HepG2 (cell line): ENCODE results near the gene BCAS2. TPM values are rescaled to one million over a fixed set of nuclear protein-coding genes. Genes with fewer than 3 reads are reported as not detected.

Experiments
- ETS1 ChIP-seq: sonication (generic); formaldehyde crosslinking; IDR thresholded peaks from 2 replicates; pipeline ENCODE4 v1.4.0; 2020; ENCODE audit warnings: missing genetic modification reagents
- GMEB1 ChIP-seq: sonication (generic); formaldehyde crosslinking; IDR thresholded peaks from 2 replicates; pipeline ENCODE4 v1.5.1; 2020; ENCODE audit warnings: missing genetic modification reagents, mild to moderate bottlenecking, borderline replicate concordance
- HMGXB3 ChIP-seq: sonication (generic); formaldehyde crosslinking; IDR thresholded peaks from 2 replicates; pipeline ENCODE4 v1.4.0; 2020; ENCODE audit warnings: missing genetic modification reagents, borderline replicate concordance
- NKX3-1 ChIP-seq: sonication (generic); formaldehyde crosslinking; IDR thresholded peaks from 2 replicates; pipeline ENCODE4 v1.5.0; 2020; ENCODE audit warnings: missing genetic modification reagents
- ONECUT2 ChIP-seq: sonication (generic); formaldehyde crosslinking; IDR thresholded peaks from 2 replicates; pipeline ENCODE4 v1.4.0; 2020; ENCODE audit warnings: missing genetic modification reagents
- PHF20 ChIP-seq: sonication (generic); formaldehyde crosslinking; IDR thresholded peaks from 2 replicates; pipeline ENCODE4 v1.5.0; 2020; ENCODE audit warnings: mild to moderate bottlenecking, missing genetic modification reagents
- POLR2AphosphoS5 ChIP-seq: IDR thresholded peaks from 2 replicates; pipeline ENCODE4 v1.6.1; 2012; ENCODE audit warnings: low read depth, low read length
- REST ChIP-seq, 2 experiments: IDR thresholded peaks; 2 replicates each; pipeline ENCODE4 v1.6.1; 2011 to 2012; ENCODE audit warnings: low read length in 2 of 2, borderline replicate concordance in 1 of 2, low read depth in 1 of 2, mild to moderate bottlenecking in 1 of 2, moderate library complexity in 1 of 2
- SALL2 ChIP-seq: sonication (generic); formaldehyde crosslinking; IDR thresholded peaks from 2 replicates; pipeline ENCODE4 v1.8.1; 2023; ENCODE audit warnings: mild to moderate bottlenecking, missing genetic modification reagents, inconsistent platforms
- XBP1 ChIP-seq: sonication (generic); formaldehyde crosslinking; IDR thresholded peaks from 2 replicates; pipeline ENCODE4 v1.5.0; 2020; ENCODE audit warnings: missing genetic modification reagents
- ZNF260 ChIP-seq: sonication (generic); formaldehyde crosslinking; IDR thresholded peaks from 2 replicates; pipeline ENCODE4 v1.4.0; 2020; ENCODE audit warnings: missing genetic modification reagents, low read depth, mild to moderate bottlenecking, borderline replicate concordance
- ZNF337 ChIP-seq: sonication (generic); formaldehyde crosslinking; IDR thresholded peaks from 2 replicates; pipeline ENCODE4 v1.5.1; 2020; ENCODE audit warnings: missing genetic modification reagents, low read depth, mild to moderate bottlenecking, borderline replicate concordance
- ZNF607 ChIP-seq: sonication (generic); formaldehyde crosslinking; IDR thresholded peaks from 2 replicates; pipeline ENCODE4 v1.5.1; 2020; ENCODE audit warnings: missing genetic modification reagents, mild to moderate bottlenecking, borderline replicate concordance
- polyA plus RNA-seq, 8 experiments: library from polyadenylated mRNA; depleted of rRNA in 3 of 8; stranded (reverse) in 7 of 8; unstranded in 1 of 8; fragments of >200 nt; fragmentation: Illumina TruSeq in 4 of 8; extraction: Trizol in 4 of 8; gene quantifications; 2 replicates each; pipeline versions ENCODE4 v1.2.1 to v1.2.3, GENCODE V29; 2011 to 2016; ENCODE audit warnings: low read depth in 4 of 8, missing spikeins in 1 of 8, mixed read lengths in 1 of 8; ENCODE audit not compliant: insufficient read depth in 1 of 8
- total RNA-seq, 5 experiments: library from RNA; depleted of rRNA; stranded (reverse); fragments of >200 nt; fragmentation: Illumina TruSeq; extraction: Trizol; gene quantifications; 2 replicates each; pipeline ENCODE4 v1.2.3, GENCODE V29; 2016; ENCODE audit warnings: low read depth in 1 of 5

The BCAS2 gene
- total and polyA plus RNA-seq, 2 of the 13 experiments (the other 11 are each of a cell fraction or from before 2014, with no cell fraction given) = 18.0 to 47.4 TPM

GRCh38 chr1:114581335-114582287, at the start of gene BCAS2 (continued):
- TF ChIP-seq ETS1 (CRISPR knock-in tag) (no peak), ZNF337 (0 out of 2 replicates have a peak, but pooled peaks have one; percentile 32), XBP1 (no peak), PHF20 (peak; percentile 88), ZNF260 (CRISPR knock-in tag) (no peak), HMGXB3 (CRISPR knock-in tag) (peak; percentile 75; the same call in 1 of the 2 replicates), ZNF607 (no peak), SALL2 (CRISPR knock-in tag) (0 out of 2 replicates have a peak, but pooled peaks have one; percentile 36), GMEB1 (CRISPR knock-in tag) (peak; percentile 99), REST (IDR thresholded peaks at IDR 0.05; ENCODE audit: borderline replicate concordance in 1 of 2, low read depth in 1 of 2, low read length in 2 of 2) (0 out of 4 replicates have a peak, but pooled peaks of 1 of the 2 experiments have one; percentile 3), ONECUT2 (CRISPR knock-in tag) (no peak), POLR2AphosphoS5 (peak; percentile 96), NKX3-1 (peak; percentile 46; the same call in 1 of the 2 replicates)
